Fibroblast of villous mesenchyme (primary cell): ENCODE data around the gene N4BP2. TPM values are rescaled to one million over a fixed set of nuclear protein-coding genes. Genes with fewer than 3 reads are reported as not detected.

Experiments used
- DNase-seq: peaks from one replicate; pipeline ENCODE4 v3.0.0-alpha.2; 2010; ENCODE audit warnings: low read depth
- H3K4me3 ChIP-seq: 2 replicates; pipeline ENCODE4 v1.5.1; 2011; ENCODE audit warnings: low read depth, mild to moderate bottlenecking, low read length
- CTCF ChIP-seq: IDR thresholded peaks from 2 replicates; pipeline ENCODE4 v1.5.1; 2012; ENCODE audit warnings: low read depth, mild to moderate bottlenecking, low read length; ENCODE audit not compliant: insufficient read depth
- total RNA-seq: library from RNA; depleted of rRNA; stranded (reverse); fragments of >200 nt; gene quantifications from 2 replicates; pipeline ENCODE4 v1.2.3, GENCODE V29; 2012

Gene N4BP2
- total RNA-seq, 1 donor = 8.2 TPM

- TF ChIP-seq CTCF = no peak
Observed at GRCh38 chr4:40170588-40170987, 113.9 kb downstream of the N4BP2 start.

GRCh38 chr4:40173470-40173875 lies 116.8 kb downstream of the N4BP2 start:
- DNase-seq = peak; percentile 10
- no peak overlapping the region for H3K4me3 ChIP-seq
- TF ChIP-seq CTCF = no peak

More at GRCh38 chr4:40170588-40170987, 113.9 kb downstream of the N4BP2 start:
- no peak overlapping the region for H3K4me3 ChIP-seq
- no peak for DNase-seq

GRCh38 chr4:40176602-40177001 lies 120.0 kb downstream of the N4BP2 start:
- TF ChIP-seq CTCF = no peak
- H3K4me3 ChIP-seq = peak overlapping the region; percentile 42
- peak; percentile 10 for DNase-seq

GRCh38 chr4:40177591-40177990 lies 120.9 kb downstream of the N4BP2 start:
- TF ChIP-seq CTCF = no peak
- H3K4me3 ChIP-seq = no peak overlapping the region

GRCh38 chr4:40178672-40179071 lies 122.0 kb downstream of the N4BP2 start:
- no peak overlapping the region for H3K4me3 ChIP-seq

More at GRCh38 chr4:40177591-40177990, 120.9 kb downstream of the N4BP2 start:
- DNase-seq = no peak

DNA sequence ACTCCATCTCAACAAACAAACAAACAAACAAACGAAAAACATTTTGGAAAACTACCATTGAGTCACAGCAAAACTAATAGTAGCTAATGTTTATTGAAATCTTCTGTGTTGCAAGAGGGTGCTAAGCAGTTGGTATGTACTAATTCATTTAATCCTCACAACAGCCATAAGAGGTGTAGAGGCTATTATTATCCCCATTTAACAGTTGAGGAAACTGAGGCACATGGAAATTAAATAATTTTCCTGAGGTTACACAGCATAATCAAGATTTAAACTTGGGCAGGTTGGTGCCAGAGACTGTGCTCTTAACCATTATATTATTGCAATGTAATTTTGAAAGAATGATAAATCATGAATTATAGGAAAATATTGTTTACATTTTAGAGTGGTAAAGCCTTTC lies 122.7 kb downstream of the N4BP2 start:
- DNase-seq = no peak

More at GRCh38 chr4:40178672-40179071, 122.0 kb downstream of the N4BP2 start:
- TF ChIP-seq CTCF = no peak
- DNase-seq = peak; percentile 49

More for the DNA sequence above, 122.7 kb downstream of the N4BP2 start:
- no peak for TF ChIP-seq CTCF
- H3K4me3 ChIP-seq = no peak overlapping the region
